ENCODE results near the gene FMN2.

The FMN2 gene

GRCh38 chr1:240232530-240232929, 140.8 kb downstream of the FMN2 start:
- FAIRE-seq (no peak), DNase-seq (ENCODE audit: insufficient read length, low spot score) (no peak)
- TF ChIP-seq TAF1 (IDR thresholded peaks at IDR 0.05; ENCODE audit: low read depth, low read length) (no peak), POU2F2 (IDR thresholded peaks at IDR 0.05; ENCODE audit: low read depth, low read length) (no peak), SPI1 (IDR thresholded peaks at IDR 0.05; ENCODE audit: low read depth, low read length) (no peak), POLR2A (IDR thresholded peaks at IDR 0.05; ENCODE audit: low read depth, low read length) (no peak), PAX5 (IDR thresholded peaks at IDR 0.05; ENCODE audit: insufficient read depth, low read length, severe bottlenecking) (no peak), POLR2AphosphoS5 (IDR thresholded peaks at IDR 0.05; ENCODE audit: low read depth, low read length) (no peak)

- DNase-seq (ENCODE audit: insufficient read length, low spot score): no peak
- TF ChIP-seq POU2F2 (IDR thresholded peaks at IDR 0.05; ENCODE audit: low read depth, low read length): no peak
- FAIRE-seq: no peak
Observed at GRCh38 chr1:240234485-240235210, 143.0 kb downstream of the FMN2 start.

GRCh38 chr1:240235521-240236288, 144.0 kb downstream of the FMN2 start:
- FAIRE-seq (no peak), DNase-seq (ENCODE audit: insufficient read length, low spot score) (no peak)
- TF ChIP-seq POU2F2 (IDR thresholded peaks at IDR 0.05; ENCODE audit: low read depth, low read length): no peak
- TF ChIP-seq TAF1 (IDR thresholded peaks at IDR 0.05; ENCODE audit: low read depth, low read length): no peak
- TF ChIP-seq PAX5 (IDR thresholded peaks at IDR 0.05; ENCODE audit: insufficient read depth, low read length, severe bottlenecking): no peak
- no peak for TF ChIP-seq POLR2A (IDR thresholded peaks at IDR 0.05; ENCODE audit: low read depth, low read length)
- no peak for TF ChIP-seq SPI1 (IDR thresholded peaks at IDR 0.05; ENCODE audit: low read depth, low read length)
- TF ChIP-seq POLR2AphosphoS5 (IDR thresholded peaks at IDR 0.05; ENCODE audit: low read depth, low read length): no peak

- TF ChIP-seq PAX5 (IDR thresholded peaks at IDR 0.05; ENCODE audit: insufficient read depth, low read length, severe bottlenecking): no peak
- FAIRE-seq: no peak
- DNase-seq (ENCODE audit: insufficient read length, low spot score): no peak
Observed at GRCh38 chr1:240237305-240237721, 145.6 kb downstream of the FMN2 start.

DNA sequence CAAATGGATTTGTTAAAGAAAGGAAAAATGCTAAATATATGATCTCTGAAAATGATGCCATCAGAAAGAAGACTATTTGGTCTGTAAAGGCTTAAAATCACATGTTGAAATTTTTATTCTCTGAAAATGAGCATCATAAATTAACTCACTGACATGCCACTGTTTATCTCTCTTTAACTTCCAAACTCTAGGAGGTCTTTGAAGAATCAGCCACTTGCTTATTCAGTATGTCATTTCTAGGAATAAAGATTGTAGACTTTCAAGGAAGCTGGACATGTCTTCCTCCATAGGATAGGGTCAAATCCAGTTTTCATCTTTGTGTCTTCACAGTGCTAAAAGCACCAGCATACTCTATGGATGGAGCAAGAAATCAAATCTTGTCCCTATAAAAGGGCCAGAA, 147.6 kb downstream of the FMN2 start:
- DNase-seq (ENCODE audit: insufficient read length, low spot score): no peak
- no peak for FAIRE-seq
- TF ChIP-seq TAF1 (IDR thresholded peaks at IDR 0.05; ENCODE audit: low read depth, low read length): no peak
- TF ChIP-seq SPI1 (IDR thresholded peaks at IDR 0.05; ENCODE audit: low read depth, low read length): no peak
- TF ChIP-seq POLR2AphosphoS5 (IDR thresholded peaks at IDR 0.05; ENCODE audit: low read depth, low read length): no peak
- no peak for TF ChIP-seq POLR2A (IDR thresholded peaks at IDR 0.05; ENCODE audit: low read depth, low read length)
- TF ChIP-seq POU2F2 (IDR thresholded peaks at IDR 0.05; ENCODE audit: low read depth, low read length): no peak
- no peak for TF ChIP-seq PAX5 (IDR thresholded peaks at IDR 0.05; ENCODE audit: insufficient read depth, low read length, severe bottlenecking)

DNA sequence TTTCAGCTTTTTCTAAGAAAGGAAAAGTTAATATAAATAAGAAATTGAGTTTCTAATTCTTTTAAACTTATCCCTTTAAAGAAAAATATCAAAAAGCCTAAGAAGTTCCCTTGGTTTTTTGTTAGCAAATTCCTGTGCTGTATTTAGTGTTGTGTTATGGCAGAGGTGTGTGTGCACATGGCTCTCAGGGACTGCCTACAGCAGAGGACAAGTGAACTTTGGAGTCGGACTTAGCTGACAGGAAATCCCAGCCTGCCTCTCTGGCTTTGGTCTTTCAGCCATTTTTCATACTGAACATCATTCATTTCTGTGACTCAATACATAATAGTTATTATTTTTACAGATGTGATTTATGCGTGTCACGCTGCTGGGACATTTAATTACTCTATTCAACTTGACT, 149.6 kb downstream of the FMN2 start:
- no peak for FAIRE-seq
- no peak for DNase-seq (ENCODE audit: insufficient read length, low spot score)
- TF ChIP-seq POU2F2 (IDR thresholded peaks at IDR 0.05; ENCODE audit: low read depth, low read length): no peak
- TF ChIP-seq TAF1 (IDR thresholded peaks at IDR 0.05; ENCODE audit: low read depth, low read length): no peak
- TF ChIP-seq POLR2AphosphoS5 (IDR thresholded peaks at IDR 0.05; ENCODE audit: low read depth, low read length): no peak
- TF ChIP-seq POLR2A (IDR thresholded peaks at IDR 0.05; ENCODE audit: low read depth, low read length): no peak
- TF ChIP-seq SPI1 (IDR thresholded peaks at IDR 0.05; ENCODE audit: low read depth, low read length): no peak
- TF ChIP-seq PAX5 (IDR thresholded peaks at IDR 0.05; ENCODE audit: insufficient read depth, low read length, severe bottlenecking): no peak

GRCh38 chr1:240242601-240243144, 151.0 kb downstream of the FMN2 start:
- no peak for DNase-seq (ENCODE audit: insufficient read length, low spot score)
- no peak for TF ChIP-seq TAF1 (IDR thresholded peaks at IDR 0.05; ENCODE audit: low read depth, low read length)
- TF ChIP-seq POLR2AphosphoS5 (IDR thresholded peaks at IDR 0.05; ENCODE audit: low read depth, low read length): no peak
- TF ChIP-seq POU2F2 (IDR thresholded peaks at IDR 0.05; ENCODE audit: low read depth, low read length): no peak
- no peak for TF ChIP-seq SPI1 (IDR thresholded peaks at IDR 0.05; ENCODE audit: low read depth, low read length)
- TF ChIP-seq POLR2A (IDR thresholded peaks at IDR 0.05; ENCODE audit: low read depth, low read length): no peak
- no peak for TF ChIP-seq PAX5 (IDR thresholded peaks at IDR 0.05; ENCODE audit: insufficient read depth, low read length, severe bottlenecking)

DNA sequence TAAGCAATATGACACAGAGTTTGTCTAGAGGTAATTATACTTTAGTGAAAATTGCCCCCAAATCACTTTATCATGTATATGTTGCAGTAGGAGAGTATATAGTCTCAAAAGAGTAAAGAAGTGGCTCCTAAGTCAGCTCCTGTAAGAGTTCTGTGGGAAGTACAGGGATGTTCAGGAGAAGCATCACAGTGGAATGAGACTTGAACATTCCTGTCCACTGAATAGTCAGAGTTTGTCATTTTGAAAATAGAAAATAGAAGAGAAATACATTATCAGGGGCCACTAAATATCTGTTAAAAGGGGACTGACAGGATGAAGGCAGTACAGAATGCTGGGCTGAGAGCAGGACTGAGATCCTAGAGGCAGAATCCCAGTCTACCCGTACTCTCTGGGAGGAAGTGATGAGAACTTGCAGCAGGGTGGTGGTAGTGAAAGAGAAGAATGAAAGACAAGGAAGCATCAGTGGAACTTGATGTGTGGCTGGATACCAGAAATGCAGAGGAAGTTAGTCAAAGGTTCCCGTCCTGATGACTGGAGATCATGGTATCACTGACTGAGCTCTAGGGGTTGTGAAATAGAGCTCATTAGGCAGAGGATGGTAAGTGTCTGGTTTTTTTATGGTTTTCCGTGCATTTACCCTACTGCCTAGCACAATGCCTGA, 153.4 kb downstream of the FMN2 start:
- no peak for TF ChIP-seq POLR2AphosphoS5 (IDR thresholded peaks at IDR 0.05; ENCODE audit: low read depth, low read length)
- no peak for TF ChIP-seq TAF1 (IDR thresholded peaks at IDR 0.05; ENCODE audit: low read depth, low read length)
- no peak for TF ChIP-seq PAX5 (IDR thresholded peaks at IDR 0.05; ENCODE audit: insufficient read depth, low read length, severe bottlenecking)
- FAIRE-seq (no peak), DNase-seq (ENCODE audit: insufficient read length, low spot score) (no peak)

More at GRCh38 chr1:240242601-240243144, 151.0 kb downstream of the FMN2 start:
- no peak for FAIRE-seq

DNA sequence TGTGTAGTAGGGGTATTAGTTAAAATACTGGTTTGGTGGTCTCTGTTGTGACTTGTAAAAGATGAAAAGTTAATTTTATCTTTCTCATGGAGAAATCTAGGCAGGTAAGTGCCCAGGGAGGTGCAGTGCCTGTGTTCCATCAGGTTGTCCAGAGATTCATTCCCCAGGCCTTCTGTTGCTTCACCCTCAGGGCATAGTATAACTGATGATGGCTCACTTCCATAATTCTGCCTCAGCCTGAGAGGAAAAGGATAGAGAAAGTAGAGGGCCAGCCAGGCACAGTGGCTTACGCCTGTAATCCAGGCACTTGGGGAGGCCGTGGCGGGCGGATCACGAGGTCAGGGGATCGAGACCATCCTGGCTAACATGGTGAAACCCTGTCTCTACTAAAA, 153.9 kb downstream of the FMN2 start:
- DNase-seq (ENCODE audit: insufficient read length, low spot score) (no peak), FAIRE-seq (no peak)
- TF ChIP-seq POLR2AphosphoS5 (IDR thresholded peaks at IDR 0.05; ENCODE audit: low read depth, low read length) (no peak), PAX5 (IDR thresholded peaks at IDR 0.05; ENCODE audit: insufficient read depth, low read length, severe bottlenecking) (no peak)

- TF ChIP-seq POLR2A (IDR thresholded peaks at IDR 0.05; ENCODE audit: low read depth, low read length) (no peak), TAF1 (IDR thresholded peaks at IDR 0.05; ENCODE audit: low read depth, low read length) (no peak), SPI1 (IDR thresholded peaks at IDR 0.05; ENCODE audit: low read depth, low read length) (no peak), PAX5 (IDR thresholded peaks at IDR 0.05; ENCODE audit: insufficient read depth, low read length, severe bottlenecking) (no peak), POLR2AphosphoS5 (IDR thresholded peaks at IDR 0.05; ENCODE audit: low read depth, low read length) (no peak), POU2F2 (IDR thresholded peaks at IDR 0.05; ENCODE audit: low read depth, low read length) (no peak)
- DNase-seq (ENCODE audit: insufficient read length, low spot score) (no peak), FAIRE-seq (no peak)
Observed at GRCh38 chr1:240247899-240248298, 156.2 kb downstream of the FMN2 start.

All from GM12891 (cell line).